K562 (cell line): ENCODE data around the gene NYNRIN. TPM values are rescaled to one million over a fixed set of nuclear protein-coding genes. Genes with fewer than 3 reads are reported as not detected.

Experiments used
- CCAR2 ChIP-seq: fragments of 200-400 bp; formaldehyde crosslinking; IDR thresholded peaks from 2 replicates; pipeline ENCODE4 v1.6.1; 2017; ENCODE audit warnings: mild to moderate bottlenecking, low read depth, low read length
- CEBPB ChIP-seq: fragments of 450-650 bp; IDR thresholded peaks from 2 replicates; pipeline ENCODE4 v1.6.1; 2016; ENCODE audit warnings: missing genetic modification characterization, missing compliant biosample characterization
- CREB1 ChIP-seq, 2 experiments: sonication (generic) in 1 of 2; formaldehyde crosslinking in 1 of 2; IDR thresholded peaks; 2 replicates each; pipeline versions ENCODE4 v1.6.1 to v1.8.0; 2012 to 2022; ENCODE audit warnings: inconsistent platforms in 1 of 2, mild to moderate bottlenecking in 1 of 2, missing genetic modification reagents in 1 of 2, moderate library complexity in 1 of 2
- FOXP4 ChIP-seq: sonication (generic); formaldehyde crosslinking; IDR thresholded peaks from 2 replicates; pipeline ENCODE4 v1.8.0; 2022; ENCODE audit warnings: mild to moderate bottlenecking, missing genetic modification reagents, borderline replicate concordance
- HNRNPK ChIP-seq: fragments of 200-400 bp; formaldehyde crosslinking; IDR thresholded peaks from one replicate; pipeline ENCODE4 v1.6.1; 2018; ENCODE audit warnings: mild to moderate bottlenecking, low read depth, low read length; ENCODE audit not compliant: poor library complexity, severe bottlenecking
- KAT2B ChIP-seq: IDR thresholded peaks from one replicate; pipeline ENCODE4 v1.6.1; 2012; ENCODE audit warnings: low read depth, mild to moderate bottlenecking, control low read depth, inconsistent platforms, low read length, moderate library complexity
- KDM1A ChIP-seq, 2 experiments: fragments of 450-650 bp; IDR thresholded peaks; 2 replicates each; pipeline ENCODE4 v1.6.1; 2016; ENCODE audit warnings: mild to moderate bottlenecking in 2 of 2
- KLF1 ChIP-seq: fragments of 450-650 bp; IDR thresholded peaks from 2 replicates; pipeline ENCODE4 v1.6.1; 2016; ENCODE audit warnings: missing genetic modification characterization, missing compliant biosample characterization
- NBN ChIP-seq: fragments of 450-650 bp; IDR thresholded peaks from 2 replicates; pipeline ENCODE4 v1.6.1; 2016; ENCODE audit warnings: low read depth, mild to moderate bottlenecking
- NONO ChIP-seq, 2 experiments: fragments of 200-400 bp in 1 of 2; fragments of 450-650 bp in 1 of 2; formaldehyde crosslinking in 1 of 2; IDR thresholded peaks; 2 replicates each; pipeline ENCODE4 v1.6.1; 2017; ENCODE audit warnings: low read depth in 2 of 2, mild to moderate bottlenecking in 2 of 2, moderate library complexity in 2 of 2, low read length in 1 of 2
- RFX7 ChIP-seq: fragments of 250-450 bp; sonication (Bioruptor Pico); IDR thresholded peaks from 2 replicates; pipeline ENCODE4 v1.5.1; 2021; ENCODE audit warnings: mild to moderate bottlenecking
- STAT5A ChIP-seq: IDR thresholded peaks from 2 replicates; pipeline ENCODE4 v1.6.1; 2012; ENCODE audit warnings: low read length, inconsistent platforms, borderline replicate concordance
- TCF3 ChIP-seq: sonication (generic); formaldehyde crosslinking; IDR thresholded peaks from 2 replicates; pipeline ENCODE4 v1.4.0; 2020; ENCODE audit warnings: mild to moderate bottlenecking, missing genetic modification reagents
- TCFL5 ChIP-seq: fragments of 250-450 bp; sonication (Bioruptor Pico); conservative IDR thresholded peaks from 2 replicates; pipeline ENCODE4 v1.6.1; 2021; ENCODE audit warnings: mild to moderate bottlenecking, moderate library complexity, matching md5 sums
- WHSC1 ChIP-seq: IDR thresholded peaks from one replicate; pipeline ENCODE4 v1.6.1; 2012; ENCODE audit warnings: low read length, control low read depth, inconsistent platforms
- ZBTB8A ChIP-seq: fragments of 450-650 bp; IDR thresholded peaks from 2 replicates; pipeline ENCODE4 v1.6.1; 2018; ENCODE audit warnings: mild to moderate bottlenecking, moderate library complexity; ENCODE audit not compliant: partially characterized antibody
- ZNF740 ChIP-seq, 3 experiments: fragments of 200-800 bp in 1 of 3; sonication (Bioruptor generic) in 1 of 3; sonication (generic) in 1 of 3; formaldehyde crosslinking in 1 of 3; IDR thresholded peaks; 2 replicates each; pipeline versions ENCODE4 v1.6.1 to v1.8.0; 2016 to 2022; ENCODE audit warnings: mild to moderate bottlenecking in 2 of 3, missing compliant biosample characterization in 2 of 3, missing genetic modification characterization in 2 of 3, missing genetic modification reagents in 1 of 3
- ZSCAN29 ChIP-seq: fragments of 450-650 bp; IDR thresholded peaks from 2 replicates; pipeline ENCODE4 v1.6.1; 2017
- polyA plus RNA-seq, 8 experiments: library from polyadenylated mRNA; depleted of rRNA in 4 of 8; stranded (reverse) in 5 of 8; unstranded in 3 of 8; fragments of >200 nt; fragmentation: Nextera tagmentation in 2 of 8; fragmentation: Illumina TruSeq in 1 of 8; extraction: Ambion mirVana in 2 of 8; extraction: Trizol in 1 of 8; gene quantifications; 2 replicates each; pipeline versions ENCODE4 v1.2.1 to v1.2.3, GENCODE V29; 2011 to 2014; ENCODE audit warnings: inconsistent platforms in 1 of 8, missing spikeins in 1 of 8
- total RNA-seq, 7 experiments: library from RNA; depleted of rRNA in 6 of 7; stranded (reverse); fragments of >200 nt in 6 of 7; fragmentation: Illumina TruSeq in 2 of 7; extraction: Trizol in 2 of 7; gene quantifications; 2 replicates each; pipeline versions ENCODE4 v1.2.1 to v1.2.3, GENCODE V29; 2011 to 2021; ENCODE audit warnings: low replicate concordance in 1 of 7
- TF ChIP-seq, protein P1 (sequence below): sonication (generic); formaldehyde crosslinking; IDR thresholded peaks from 2 replicates; pipeline ENCODE4 v1.8.0; 2022; ENCODE audit warnings: missing genetic modification reagents, mild to moderate bottlenecking, borderline replicate concordance
- TF ChIP-seq, protein P2 (sequence below): fragments of 250-450 bp; sonication (Bioruptor Pico); IDR thresholded peaks from 2 replicates; pipeline ENCODE4 v1.8.0; 2021; ENCODE audit warnings: moderate library complexity, mild to moderate bottlenecking, inconsistent platforms

The NYNRIN gene
- total and polyA plus RNA-seq, 9 of the 15 experiments (the other 6 are each of a cell fraction or from before 2014, with no cell fraction given) = 0.04 to 1.2 (median 0.28) TPM

GRCh38 chr14:24442240-24443052, 43.6 kb downstream of the NYNRIN start, which contains the start of gene SDR39U1 (continued):
- TF ChIP-seq ZNF740 (CRISPR knock-in tag; IDR thresholded peaks at IDR 0.05) (no peak), ZNF740 (tag; IDR thresholded peaks at IDR 0.05) (no peak), NONO (IDR thresholded peaks at IDR 0.05; ENCODE audit: low read depth in 2 of 2, low read length in 1 of 2) (no peak), ZBTB8A (no peak), HNRNPK (no peak), CEBPB (tag) (peak; percentile 49; the same call in 1 of the 2 replicates), TCFL5 (CRISPR knock-in tag) (no peak), KAT2B (no peak), KLF1 (tag) (no peak), NBN (no peak), KDM1A (IDR thresholded peaks at IDR 0.05) (no peak), ZSCAN29 (no peak), WHSC1 (no peak), TCF3 (no peak), FOXP4 (CRISPR knock-in tag) (no peak), CCAR2 (no peak), CREB1 (IDR thresholded peaks at IDR 0.05) (peak; percentile 83), CREB1 (CRISPR knock-in tag; IDR thresholded peaks at IDR 0.05) (peak; percentile 72), RFX7 (CRISPR knock-in tag) (no peak), STAT5A (no peak)
- TF ChIP-seq, protein P1, sequence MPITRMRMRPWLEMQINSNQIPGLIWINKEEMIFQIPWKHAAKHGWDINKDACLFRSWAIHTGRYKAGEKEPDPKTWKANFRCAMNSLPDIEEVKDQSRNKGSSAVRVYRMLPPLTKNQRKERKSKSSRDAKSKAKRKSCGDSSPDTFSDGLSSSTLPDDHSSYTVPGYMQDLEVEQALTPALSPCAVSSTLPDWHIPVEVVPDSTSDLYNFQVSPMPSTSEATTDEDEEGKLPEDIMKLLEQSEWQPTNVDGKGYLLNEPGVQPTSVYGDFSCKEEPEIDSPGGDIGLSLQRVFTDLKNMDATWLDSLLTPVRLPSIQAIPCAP (CRISPR knock-in tag) = no peak
- TF ChIP-seq, protein P2, sequence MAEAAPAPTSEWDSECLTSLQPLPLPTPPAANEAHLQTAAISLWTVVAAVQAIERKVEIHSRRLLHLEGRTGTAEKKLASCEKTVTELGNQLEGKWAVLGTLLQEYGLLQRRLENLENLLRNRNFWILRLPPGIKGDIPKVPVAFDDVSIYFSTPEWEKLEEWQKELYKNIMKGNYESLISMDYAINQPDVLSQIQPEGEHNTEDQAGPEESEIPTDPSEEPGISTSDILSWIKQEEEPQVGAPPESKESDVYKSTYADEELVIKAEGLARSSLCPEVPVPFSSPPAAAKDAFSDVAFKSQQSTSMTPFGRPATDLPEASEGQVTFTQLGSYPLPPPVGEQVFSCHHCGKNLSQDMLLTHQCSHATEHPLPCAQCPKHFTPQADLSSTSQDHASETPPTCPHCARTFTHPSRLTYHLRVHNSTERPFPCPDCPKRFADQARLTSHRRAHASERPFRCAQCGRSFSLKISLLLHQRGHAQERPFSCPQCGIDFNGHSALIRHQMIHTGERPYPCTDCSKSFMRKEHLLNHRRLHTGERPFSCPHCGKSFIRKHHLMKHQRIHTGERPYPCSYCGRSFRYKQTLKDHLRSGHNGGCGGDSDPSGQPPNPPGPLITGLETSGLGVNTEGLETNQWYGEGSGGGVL (CRISPR knock-in tag) = no peak
